NOMO-1 (cell line): ENCODE measurements around the gene NUP62.

Experiments used
- DNase-seq, 2 experiments: peaks; one replicate each; lab custom pipeline; 2025; ENCODE audit not compliant: unreplicated experiment in 2 of 2; lab: John Stamatoyannopoulos, UW

The NUP62 gene

DNA sequence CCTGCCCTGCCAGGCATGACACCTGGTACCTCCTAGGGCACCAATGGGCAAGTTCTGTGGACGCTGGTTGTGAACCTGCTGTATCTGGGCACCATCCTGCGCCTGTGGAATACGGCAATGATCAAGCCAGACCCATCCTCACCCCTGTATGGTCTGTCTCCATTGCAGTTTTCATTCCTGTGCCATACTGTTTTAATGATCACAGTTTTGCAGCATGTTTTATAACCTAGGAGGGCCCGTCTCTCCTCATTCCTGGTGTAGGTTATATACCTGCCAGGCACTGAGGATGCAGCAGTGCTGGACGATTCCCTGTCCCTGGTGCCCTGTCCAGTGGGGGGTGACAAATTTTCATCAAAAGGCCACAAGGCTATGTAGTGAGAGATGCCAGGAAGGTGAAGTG lies 46.2 kb downstream of the NUP62 start:
- no peak for DNase-seq

DNA sequence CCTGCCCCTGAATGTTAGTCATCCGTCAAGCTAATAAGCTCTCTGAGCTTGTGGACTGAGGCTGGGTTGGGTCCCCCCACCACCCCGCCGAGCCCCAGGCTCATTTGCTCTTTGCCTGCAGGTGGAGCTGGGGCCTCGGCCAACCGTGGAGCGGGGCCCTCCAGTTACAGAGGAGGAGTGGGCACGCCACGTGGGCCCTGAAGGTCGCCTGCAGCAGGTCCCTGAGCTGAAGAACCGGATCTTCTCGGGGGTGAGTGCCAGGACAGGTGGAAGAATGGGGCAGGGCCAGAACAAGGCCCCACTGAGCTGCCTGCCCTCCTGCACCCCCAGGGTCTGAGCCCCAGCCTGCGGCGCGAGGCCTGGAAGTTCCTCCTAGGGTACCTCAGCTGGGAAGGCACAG lies 46.7 kb downstream of the NUP62 start:
- no peak for DNase-seq

DNA sequence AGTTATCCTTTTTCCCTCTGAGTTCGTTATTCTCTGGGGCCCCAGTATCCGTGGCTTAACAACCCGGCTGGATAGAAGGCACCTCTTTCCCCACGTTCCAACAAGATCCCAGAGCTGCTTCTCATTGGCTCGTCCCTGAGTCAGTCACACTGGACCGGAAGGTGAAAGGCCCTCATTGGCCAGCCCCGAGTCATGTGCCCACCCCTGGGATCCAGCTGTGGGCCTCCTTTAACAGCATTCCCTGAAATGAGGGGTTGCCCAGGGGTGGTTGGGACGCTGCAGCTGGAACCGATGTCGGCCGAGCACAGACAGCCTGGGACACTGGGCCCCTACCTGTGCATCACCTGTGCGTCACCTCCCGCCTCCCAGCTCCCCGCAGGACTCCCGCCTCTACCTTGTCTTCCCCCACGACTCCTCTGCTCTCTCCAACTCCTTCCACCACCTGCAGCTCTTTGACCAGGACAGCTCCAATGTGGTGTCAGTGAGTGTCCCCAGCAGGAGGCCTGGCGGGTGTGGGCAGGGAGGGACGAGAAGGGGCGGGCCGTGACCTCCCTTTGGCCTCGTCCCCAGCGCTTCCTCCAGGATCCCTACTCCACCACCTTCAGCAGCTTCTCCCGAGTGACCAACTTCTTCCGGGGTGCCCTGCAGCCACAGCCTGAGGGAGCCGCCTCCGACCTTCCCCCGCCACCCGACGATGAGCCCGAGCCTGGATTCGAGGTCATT lies 47.5 kb downstream of the NUP62 start:
- no peak for DNase-seq

DNA sequence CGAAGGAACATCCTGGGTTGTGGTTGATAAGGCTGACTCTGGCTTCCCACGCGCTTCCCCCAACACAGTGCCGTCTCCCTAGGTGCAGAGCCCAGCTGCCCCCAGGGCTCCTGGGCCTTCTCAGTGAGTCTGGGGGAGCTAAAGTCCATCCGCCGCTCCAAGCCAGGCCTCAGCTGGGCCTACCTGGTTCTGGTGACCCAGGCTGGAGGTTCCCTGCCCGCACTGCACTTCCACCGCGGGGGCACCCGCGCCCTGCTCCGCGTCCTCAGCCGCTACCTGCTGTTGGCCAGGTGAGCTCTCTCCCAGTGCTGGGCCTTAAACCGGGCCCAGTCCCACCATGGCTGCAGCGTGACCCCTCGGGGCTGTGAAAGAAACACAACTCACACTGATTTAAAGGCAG lies 48.1 kb downstream of the NUP62 start:
- DNase-seq: no peak

DNA sequence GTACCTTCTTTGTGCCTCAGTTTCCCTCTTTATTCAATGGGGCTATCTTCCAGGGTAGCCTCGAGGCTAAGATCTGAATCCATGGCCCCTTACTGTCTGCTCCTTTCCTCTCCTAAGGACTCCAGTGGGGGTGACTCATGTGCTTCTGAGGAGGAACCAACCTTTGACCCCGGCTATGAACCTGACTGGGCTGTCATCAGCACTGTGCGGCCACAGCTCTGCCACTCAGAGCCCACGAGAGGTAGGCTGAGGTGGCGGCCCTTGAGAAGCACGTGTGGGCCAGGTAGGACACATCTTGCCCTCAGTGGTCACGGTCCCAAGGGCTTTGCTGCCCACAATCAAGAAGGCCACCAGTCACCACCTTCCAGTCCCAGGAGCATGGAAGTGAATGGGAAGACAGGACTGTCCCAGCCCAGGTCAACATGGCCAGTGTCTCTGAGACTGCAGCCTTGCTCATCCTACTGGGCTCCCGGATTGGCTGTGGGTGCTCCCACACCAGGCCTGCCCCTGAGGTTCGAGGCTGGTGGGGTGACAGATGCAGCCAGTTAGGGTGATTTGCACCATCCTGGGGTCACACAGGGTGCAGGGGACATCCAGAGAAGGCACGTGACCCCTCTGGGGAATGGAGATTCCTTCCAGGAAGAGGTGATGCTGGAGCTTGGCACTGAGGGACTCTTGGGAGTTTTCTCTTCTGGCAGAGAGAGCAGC lies 49.0 kb downstream of the NUP62 start:
- DNase-seq: no peak

DNA sequence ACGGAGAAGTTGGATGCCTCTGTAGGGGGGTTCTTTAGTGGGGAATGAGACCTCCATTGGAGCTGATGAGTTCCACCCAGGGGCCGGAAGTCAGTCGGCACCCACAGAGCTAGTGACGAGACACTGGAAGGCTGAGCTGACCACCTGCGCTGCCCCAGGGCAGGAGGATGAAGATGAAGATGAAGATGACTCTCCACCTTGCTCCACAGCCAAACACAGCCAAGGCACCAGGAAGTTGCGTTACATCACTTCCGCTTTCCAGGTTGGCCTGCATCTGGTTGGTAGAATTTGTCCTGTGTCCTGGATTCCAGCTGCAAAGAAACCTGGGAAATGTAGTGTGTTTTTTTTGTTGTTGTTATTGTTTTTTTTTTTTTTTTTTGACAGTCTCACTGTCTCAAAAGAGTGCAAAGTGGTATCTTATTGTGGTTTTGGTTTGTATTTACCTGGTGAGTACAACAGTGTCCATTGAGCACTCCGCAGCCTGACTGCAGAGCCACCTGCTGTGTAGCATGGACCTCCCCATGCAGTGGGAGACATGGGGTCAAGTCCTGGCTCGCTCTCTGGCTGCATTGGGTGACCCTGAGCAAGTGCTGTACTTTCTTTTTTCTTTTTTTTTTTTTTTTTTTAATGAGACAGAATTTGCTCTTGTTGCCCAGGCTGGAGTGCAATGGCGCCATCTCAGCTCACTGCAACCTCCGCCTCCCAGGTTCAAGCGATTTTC lies 49.9 kb downstream of the NUP62 start:
- DNase-seq: peak; percentile 24 to 32

DNA sequence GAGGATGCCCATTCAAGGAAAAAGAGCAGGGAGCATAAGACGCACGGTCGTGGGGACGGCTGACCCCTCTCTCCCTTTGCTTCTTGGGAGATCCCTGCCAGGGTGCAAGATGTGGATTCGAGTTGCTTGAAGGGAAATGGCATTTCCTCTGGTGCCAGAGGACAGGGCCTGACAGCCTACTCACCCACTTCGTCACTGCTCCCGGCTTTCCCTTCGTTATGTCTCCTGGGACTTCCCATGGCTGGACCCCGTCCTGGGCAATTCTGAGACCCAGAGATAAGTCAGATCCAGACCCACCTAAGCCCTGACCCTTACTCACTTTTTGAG lies 50.6 kb downstream of the NUP62 start:
- no peak for DNase-seq

DNA sequence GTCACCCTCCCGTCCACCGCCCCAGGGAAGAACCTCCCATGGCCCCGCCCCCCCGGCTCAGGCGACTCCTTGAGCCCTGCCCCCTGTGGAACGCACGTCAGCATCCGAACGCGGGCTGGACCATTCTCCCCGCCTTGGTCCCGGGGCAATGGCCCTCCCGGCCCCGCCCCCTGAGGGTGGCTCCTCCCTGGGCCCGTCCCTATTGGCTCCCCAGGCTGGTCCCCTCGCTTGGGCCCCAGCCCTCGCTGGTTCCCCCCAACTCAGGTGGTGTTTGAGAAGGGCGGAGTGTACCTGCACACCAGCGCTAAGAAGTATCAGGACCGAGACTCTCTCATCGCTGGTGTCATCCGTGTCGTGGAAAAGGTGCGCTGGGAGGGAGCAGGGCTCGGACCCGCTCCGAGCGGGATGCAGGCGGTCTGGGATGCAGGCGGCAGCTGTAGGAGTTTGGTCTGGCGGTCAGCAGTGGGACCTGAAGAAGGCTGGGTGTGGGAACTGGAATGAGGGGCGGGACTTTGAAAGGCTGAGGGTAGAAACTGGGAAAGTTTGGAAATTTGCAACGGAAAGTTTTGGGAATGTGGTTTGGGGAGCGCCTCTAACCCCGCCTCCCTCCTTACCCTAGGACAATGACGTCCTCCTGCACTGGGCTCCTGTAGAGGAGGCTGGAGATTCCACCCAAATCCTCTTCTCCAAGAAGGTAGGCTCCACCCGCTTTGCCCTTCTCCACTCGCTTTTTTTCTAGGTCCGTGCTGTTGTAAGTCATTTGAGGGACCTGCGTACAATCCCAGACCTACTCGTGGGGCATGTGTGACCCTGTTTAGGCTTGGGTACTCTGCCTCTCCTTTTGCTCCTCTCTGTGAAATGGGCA lies 51.2 kb downstream of the NUP62 start:
- DNase-seq: peak; percentile 93 to 95

DNA sequence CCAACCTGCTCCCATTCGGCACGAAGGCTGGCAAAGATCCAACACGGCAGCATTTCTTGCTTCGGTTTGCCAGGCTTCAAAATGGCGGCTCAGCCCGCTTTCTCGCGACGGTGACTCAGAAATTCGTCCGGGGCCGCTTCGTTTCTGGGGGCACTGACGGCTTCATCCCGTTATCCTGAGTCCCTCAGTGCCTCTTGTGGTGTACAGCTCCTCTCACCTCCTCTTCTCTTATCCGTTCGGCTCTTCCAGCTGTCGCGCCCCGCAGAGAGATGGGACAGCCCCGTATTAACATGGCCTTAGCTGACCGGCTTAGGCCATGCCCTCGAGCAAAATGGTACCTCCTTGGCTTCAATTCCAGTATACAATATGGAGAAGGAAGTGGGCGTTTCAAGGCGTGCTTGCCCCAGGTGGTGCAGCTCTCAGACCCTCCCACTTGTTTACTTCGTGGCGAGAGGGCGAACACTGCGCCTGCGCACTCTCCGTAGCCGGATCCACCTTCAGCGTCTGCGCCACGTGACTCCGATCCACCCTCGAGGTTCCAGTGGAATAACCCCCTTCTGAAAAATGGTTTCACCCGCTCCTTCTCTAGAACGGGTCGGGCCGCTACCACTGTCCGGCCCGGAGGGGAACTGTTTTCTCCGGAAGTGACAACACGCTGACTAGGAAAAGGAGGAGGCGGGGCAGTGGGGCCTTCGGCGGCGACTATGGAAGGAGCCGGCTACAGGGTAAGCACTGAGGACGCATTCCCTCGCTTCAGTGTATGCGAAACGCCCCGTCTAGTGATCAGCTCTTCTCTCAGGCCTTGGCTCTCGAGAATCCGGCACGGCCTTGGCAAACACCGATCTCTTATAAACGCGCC lies 52.1 kb downstream of the NUP62 start, which contains the start of the genes AKT1S1 and TBC1D17:
TSS of gene AKT1S1 (minus strand) at position 336 of the 859 bp plus-strand sequence. CDS start 4,060 bp downstream, outside the sequence.
TSS of gene TBC1D17 (plus strand) at position 683 of the 859 bp plus-strand sequence. CDS start at position 705, 22 bp downstream.
- peak; percentile 99 for DNase-seq

DNA sequence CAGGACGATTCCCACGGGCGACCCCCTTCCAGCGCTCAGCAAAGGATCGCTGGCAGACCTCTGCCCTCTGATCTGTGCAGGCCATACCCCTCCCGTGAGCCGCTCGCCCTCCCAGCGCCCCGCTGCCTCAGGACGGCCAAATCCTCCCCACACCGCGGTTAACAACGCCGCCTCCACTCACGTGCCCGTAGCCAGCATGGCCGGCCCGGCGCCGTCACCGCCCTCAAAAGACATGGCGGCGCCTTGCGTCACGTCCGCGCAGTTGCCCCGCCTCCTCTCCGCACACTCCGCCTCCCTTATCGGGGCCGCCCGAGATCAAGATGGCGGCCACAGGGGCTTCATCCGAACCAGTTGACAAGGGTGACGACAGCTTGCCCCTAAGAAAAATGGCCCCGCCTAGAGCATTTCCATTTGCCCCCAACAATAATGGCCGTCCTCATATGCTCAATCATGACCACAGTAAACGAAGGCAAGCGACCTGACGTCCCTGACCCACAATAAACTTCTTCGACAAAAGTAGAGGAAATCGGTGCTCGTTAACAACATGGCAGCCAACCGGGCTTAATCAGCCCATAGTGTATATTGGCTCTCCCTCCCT lies 52.8 kb downstream of the NUP62 start:
- peak; percentile 97 to 98 for DNase-seq

DNA sequence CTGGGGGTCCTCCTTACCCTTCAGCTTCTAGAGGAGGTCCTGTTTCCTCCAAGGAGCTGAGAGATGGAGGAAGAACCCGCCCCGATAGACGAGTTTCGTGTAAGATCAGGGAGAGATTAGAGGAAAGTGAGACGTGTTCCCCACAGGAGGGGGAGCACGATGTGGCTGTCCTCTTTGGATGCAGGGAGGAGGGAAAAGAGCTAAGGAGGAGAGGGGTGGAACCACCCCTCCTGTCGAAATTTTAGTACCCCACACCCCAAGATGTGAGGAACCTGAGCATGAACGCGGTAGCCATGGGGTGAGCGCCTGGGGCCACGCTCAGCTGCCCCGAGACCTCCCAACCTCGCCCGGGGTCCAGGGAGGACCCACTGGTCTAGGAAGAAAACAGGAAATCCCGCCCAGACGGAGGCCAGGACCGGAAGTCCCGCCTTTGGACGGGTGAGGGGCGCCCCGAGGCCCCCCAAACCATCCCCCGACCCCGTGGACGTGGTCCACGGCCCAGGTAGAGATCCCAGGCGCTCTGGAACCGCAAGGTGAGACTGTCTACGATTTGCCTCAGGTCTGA lies 53.4 kb downstream of the NUP62 start:
- peak in 1 of 2 experiments; percentile 19 for DNase-seq

DNA sequence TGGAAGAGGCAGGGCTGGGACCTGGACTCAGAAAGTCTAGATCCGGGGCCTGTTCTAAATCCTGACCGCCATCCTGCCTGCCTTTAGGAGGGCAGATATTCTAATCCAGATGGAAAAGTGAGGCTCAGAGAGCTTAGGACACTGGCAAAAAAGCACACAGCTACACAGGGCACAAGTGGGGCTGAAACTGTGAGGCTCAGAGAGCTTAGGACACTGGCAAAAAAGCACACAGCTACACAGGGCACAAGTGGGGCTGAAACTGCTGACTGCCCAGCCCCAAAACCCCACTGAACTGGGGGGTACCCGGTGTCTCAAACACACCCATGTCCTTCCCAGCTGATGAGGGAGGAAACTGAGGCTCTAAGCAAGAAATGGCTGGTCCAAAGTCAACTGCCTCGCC lies 54.1 kb downstream of the NUP62 start:
- DNase-seq: no peak

DNA sequence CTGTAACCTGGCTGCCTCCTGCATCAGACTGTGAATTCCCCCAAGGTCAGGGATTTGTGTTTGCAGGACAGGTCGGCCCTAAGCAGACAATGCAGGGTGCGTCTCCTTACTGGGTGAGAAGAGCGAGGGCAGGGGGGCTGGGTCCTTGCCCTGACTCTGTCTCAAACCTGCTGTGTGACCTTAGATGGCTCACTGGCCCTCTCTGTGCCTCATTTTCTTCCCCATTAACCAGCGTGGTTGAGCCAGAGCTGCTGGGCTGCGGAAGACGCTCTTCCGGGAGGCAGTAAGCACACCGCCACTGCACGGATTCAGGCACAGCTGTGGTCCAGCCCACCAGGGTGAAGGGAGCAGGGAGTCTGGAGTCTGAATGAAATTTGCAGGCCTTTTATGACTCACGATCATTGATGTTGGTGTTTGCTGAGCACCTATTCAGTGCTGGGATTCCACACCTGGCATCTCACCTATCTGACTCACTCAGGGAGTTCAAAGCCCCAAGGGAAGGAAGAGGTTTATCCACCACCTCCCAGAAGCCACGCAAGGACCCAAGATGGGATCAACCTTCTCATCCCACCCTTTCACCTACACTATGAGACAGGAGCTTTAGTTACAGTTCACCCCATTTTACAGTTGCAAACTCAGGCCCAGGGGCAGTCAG lies 54.7 kb downstream of the NUP62 start:
- no peak for DNase-seq

DNA sequence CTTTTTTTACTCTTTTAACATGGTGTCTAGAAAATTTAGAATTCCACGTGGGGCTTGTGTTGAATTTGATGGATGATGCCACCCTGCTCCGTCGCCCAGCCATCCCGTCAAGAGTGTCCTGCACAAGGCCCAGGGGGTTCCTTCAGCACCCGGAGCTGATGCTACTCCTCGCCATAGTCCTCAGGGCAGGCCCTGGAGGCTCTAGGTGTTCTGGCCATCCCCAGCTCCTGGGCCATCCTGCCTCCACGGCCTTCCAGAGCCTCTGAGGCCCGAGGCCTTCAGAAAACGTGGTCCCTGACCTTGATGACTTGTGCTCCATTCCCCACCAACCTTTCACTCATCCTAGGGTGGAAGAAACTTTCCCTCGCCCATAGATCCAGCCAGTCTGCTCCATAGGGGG lies 55.5 kb downstream of the NUP62 start:
- DNase-seq: no peak

DNA sequence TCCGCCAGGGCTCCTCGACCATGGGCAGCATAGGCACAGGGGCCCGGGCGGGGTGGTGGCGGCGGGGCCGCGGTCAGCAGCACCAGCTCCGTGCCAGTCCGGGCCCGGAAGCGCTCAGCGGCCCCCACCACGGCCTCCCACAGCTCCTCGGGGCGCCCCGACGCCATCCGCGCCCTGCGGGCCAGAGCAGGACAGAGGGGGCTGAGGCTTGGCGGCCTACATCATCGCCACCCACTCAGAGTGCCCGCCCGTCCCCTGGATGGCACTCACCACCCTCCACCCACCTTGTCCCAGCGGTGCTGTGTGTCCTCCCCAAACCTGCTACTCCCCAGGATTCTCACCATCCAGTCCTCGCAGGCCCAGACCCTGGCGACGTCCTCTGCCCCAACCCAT lies 56.2 kb downstream of the NUP62 start:
- no peak for DNase-seq

DNA sequence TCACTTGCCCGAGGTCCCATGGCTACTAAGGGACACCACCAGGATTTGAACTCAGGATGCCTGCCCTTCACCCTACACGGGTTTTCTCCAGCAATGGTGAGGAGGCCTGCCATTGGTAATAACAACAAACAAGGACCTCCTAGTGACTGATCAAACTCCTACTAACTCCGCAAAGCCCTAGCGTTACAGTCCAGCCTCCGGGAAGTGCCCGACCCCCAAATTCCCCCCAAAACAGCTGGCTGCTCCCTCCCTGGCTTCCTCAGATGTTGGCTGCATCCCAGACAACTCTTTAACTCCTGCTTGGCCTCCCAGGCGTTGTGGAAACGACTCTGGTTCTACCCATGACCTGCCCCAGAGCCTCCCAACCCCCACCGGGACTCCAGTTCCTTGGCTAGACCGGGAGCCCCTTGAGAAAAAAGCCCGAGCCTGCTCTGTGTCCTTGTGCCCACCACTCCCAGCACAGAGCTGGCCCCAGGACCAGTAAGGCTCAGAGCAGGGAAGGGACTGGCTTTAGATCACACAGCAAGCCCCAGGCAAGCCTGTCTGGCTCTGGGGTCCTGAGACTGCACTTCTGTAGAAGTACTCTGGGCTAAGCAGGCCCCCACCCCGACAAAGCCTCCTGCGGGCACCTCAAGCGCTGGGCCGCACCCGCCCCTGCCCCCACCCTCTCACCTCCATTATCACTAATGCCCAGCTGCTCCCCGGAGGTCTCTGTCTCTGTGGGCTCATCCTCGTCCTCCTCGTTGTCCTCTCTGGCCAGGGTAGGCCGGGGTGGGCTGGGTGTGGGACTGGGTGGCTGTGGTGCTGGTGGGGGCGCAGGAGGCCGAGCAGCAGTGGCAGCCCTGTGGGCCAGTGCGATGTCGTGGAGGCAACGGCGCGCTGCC lies 56.8 kb downstream of the NUP62 start:
- no peak for DNase-seq

DNA sequence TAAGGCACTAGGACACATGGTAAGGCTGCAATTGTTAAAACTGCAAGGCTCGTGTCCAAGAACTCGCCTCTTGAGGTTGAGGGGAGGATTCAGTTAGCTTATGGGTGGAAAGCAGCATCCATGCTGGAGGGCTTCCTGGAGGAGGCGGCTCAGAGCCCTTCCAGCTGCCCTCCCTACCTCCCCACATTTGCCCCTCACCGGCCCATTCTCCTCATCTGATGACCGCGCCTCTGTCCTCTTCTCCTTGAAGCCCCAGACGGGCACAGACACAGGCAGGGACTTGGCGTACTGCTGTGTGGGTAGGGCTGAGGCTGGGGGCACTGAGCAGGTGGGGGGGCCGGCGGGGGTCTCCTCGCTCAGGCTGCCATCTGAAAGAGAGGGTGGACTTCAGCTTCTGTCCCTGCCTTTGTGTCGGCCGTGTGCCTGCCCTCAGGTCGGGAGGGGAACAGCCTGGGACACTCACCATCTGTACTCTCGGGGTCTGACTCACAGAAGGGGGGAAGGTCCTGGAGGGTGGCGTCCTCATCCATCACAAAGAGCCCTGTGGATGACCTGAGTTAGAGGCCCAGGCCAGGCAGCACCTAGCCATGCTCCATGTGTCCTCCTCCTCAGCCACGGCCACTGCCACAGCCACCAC lies 57.8 kb downstream of the NUP62 start:
- no peak for DNase-seq
